BJ (cell line): ENCODE results near the gene TMED3. TPM values are rescaled to one million over a fixed set of nuclear protein-coding genes. Genes with fewer than 3 reads are reported as not detected.
A peak's percentile ranks its signal among the peaks of the same experiment; 100 is the strongest.

ENCODE experiments used
- CTCF ChIA-PET: fragments of 350-600 bp; formaldehyde crosslinking; extraction: SDS; loops from one replicate; lab custom pipeline; 2021; ENCODE audit warnings: antibody characterized with exemption, inconsistent platforms; lab: Yijun Ruan, JAX
- POLR2A ChIA-PET: fragments of 300-600 bp; sonication (Branson Sonifier 250); formaldehyde crosslinking; extraction: SDS; loops from one replicate; lab custom pipeline; 2021; ENCODE audit warnings: antibody characterized with exemption; lab: Charles Lee
- DNase-seq: peaks from one replicate; pipeline ENCODE4 v3.0.0-alpha.2; 2011; ENCODE audit warnings: low read depth
- H3K27me3 ChIP-seq: 2 replicates; pipeline ENCODE4 v1.6.0; 2011; ENCODE audit warnings: low read length; ENCODE audit not compliant: control insufficient read depth, insufficient read depth
- H3K36me3 ChIP-seq: 2 replicates; pipeline ENCODE4 v1.5.1; 2011; ENCODE audit warnings: low read length; ENCODE audit not compliant: control insufficient read depth, insufficient read depth
- H3K4me3 ChIP-seq: 2 replicates; pipeline ENCODE4 v1.5.1; 2011; ENCODE audit warnings: low read depth, mild to moderate bottlenecking, control low read depth, low read length
- polyA plus RNA-seq: library from polyadenylated mRNA; depleted of rRNA; stranded (reverse); fragments of >200 nt; gene quantifications from 2 replicates; pipeline ENCODE4 v1.2.3, GENCODE V29; 2011
- TF ChIP-seq, protein P1 (sequence below): IDR thresholded peaks from 2 replicates; pipeline ENCODE4 v1.5.1; 2011; ENCODE audit warnings: low read depth, mild to moderate bottlenecking, control low read depth, inconsistent platforms, low read length, moderate library complexity; ENCODE audit not compliant: insufficient read depth

Gene TMED3
- polyA plus RNA-seq, 1 experiment: 366 TPM

- Histone ChIP-seq H3K36me3 (peaks cover 5% of the 10 kb centered on the region), H3K27me3 (peaks cover 4% of the 10 kb centered on the region; the same call in 1 of the 2 replicates), H3K4me3 (no peak overlapping the region)
- DNase-seq: no peak
- CTCF ChIA-PET: interaction anchor here (0.6 kb wide), 1 partner anchor 18 kb away, joined by 3 read pairs; no protein-coding TSS in a partner anchor
- POLR2A ChIA-PET: no interaction called here
- TF ChIP-seq, protein P1, sequence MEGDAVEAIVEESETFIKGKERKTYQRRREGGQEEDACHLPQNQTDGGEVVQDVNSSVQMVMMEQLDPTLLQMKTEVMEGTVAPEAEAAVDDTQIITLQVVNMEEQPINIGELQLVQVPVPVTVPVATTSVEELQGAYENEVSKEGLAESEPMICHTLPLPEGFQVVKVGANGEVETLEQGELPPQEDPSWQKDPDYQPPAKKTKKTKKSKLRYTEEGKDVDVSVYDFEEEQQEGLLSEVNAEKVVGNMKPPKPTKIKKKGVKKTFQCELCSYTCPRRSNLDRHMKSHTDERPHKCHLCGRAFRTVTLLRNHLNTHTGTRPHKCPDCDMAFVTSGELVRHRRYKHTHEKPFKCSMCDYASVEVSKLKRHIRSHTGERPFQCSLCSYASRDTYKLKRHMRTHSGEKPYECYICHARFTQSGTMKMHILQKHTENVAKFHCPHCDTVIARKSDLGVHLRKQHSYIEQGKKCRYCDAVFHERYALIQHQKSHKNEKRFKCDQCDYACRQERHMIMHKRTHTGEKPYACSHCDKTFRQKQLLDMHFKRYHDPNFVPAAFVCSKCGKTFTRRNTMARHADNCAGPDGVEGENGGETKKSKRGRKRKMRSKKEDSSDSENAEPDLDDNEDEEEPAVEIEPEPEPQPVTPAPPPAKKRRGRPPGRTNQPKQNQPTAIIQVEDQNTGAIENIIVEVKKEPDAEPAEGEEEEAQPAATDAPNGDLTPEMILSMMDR: no peak
These were observed 2.0 kb upstream of the TMED3 start for GRCh38 chr15:79308874-79309273.

- POLR2A ChIA-PET: no interaction called here
- peaks cover 4% of the 10 kb centered on the region; the same call in 1 of the 2 replicates for H3K27me3 ChIP-seq
- CTCF ChIA-PET: interaction anchor here (1.2 to 1.6 kb wide), 2 partner anchors 10 to 13 kb away, joined by 3 to 5 read pairs; no protein-coding TSS in a partner anchor
- no peak for DNase-seq
- peaks cover 19% of the 10 kb centered on the region for H3K36me3 ChIP-seq
- TF ChIP-seq, protein P1: no peak
- H3K4me3 ChIP-seq: peak overlapping the region; percentile 88
These were observed 314 bp upstream of the TMED3 start for GRCh38 chr15:79310612-79310984.

DNA sequence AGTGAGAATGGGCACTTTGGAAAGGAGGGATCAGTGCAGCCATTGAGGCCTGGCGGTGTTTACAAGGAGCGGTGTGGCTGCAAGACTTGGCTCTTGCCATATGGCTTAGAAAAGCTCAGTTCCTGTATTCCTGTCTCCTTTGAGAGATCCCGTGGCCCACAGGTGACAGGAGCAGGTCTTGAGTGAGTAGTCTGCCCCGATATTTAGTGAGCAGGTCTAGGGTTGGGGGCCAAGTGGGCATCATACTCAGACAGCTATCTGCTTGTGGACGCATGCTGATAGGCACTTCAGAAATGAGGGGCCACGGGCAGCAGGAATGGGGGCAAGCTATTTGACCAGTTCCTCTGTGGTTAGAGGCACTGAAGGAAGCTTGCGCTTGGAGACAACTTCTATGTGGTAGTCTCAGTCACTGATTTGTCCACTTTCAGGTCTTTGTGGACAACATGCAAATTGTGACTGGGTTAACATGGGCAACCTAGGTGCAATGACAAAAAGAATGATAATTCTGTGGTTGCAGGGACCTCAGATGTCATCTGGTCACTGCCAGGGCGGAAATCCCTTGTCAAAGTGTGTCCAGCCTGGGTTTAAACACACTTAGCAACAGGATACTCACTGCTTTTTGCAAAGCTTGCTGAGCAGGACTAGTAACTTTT lies 1.1 kb downstream of the TMED3 start:
- peak overlapping the region; percentile 88 for H3K4me3 ChIP-seq
- TF ChIP-seq, protein P1: no peak
- CTCF ChIA-PET: interaction anchor here (0.6 to 1.4 kb wide), 3 partner anchors 10 to 225 kb away, joined by 3 to 4 read pairs (median 3); no protein-coding TSS in a partner anchor
- POLR2A ChIA-PET: no interaction called here
- H3K27me3 ChIP-seq: peaks cover 4% of the 10 kb centered on the region; the same call in 1 of the 2 replicates
- H3K36me3 ChIP-seq: peaks cover 27% of the 10 kb centered on the region
- no peak for DNase-seq

DNA sequence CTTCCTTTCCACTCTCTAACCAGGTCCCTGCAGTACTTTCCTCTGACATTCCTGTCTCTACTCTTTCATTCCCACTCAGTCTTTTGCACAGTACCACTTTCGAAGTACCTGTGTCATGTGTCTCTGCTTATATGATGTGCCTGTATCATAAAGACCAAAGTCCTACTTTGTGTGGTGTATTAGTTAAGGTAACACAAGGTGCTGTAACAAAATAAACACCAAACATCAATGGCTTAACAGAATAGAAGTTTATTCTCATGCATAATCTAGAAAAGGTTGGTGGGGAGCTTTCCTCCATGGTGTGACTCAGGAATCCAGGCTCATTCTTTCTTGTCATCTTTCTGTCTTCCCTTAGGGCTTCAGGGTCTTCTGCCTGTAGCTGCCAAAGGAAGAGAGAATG lies 3.3 kb downstream of the TMED3 start:
- TF ChIP-seq, protein P1: no peak
- Histone ChIP-seq H3K27me3 (no peaks in the 10 kb centered on the region; the same call in 1 of the 2 replicates), H3K4me3 (no peak overlapping the region), H3K36me3 (peaks cover 34% of the 10 kb centered on the region)
- CTCF ChIA-PET: interaction anchor here (1.7 kb wide), 1 partner anchor 9 kb away, joined by 4 read pairs; no protein-coding TSS in a partner anchor
- POLR2A ChIA-PET: no interaction called here
- no peak for DNase-seq

GRCh38 chr15:79314811-79315210 lies 3.9 kb downstream of the TMED3 start:
- Histone ChIP-seq H3K4me3 (no peak overlapping the region), H3K36me3 (peaks cover 35% of the 10 kb centered on the region), H3K27me3 (no peaks in the 10 kb centered on the region)
- DNase-seq: no peak
- POLR2A ChIA-PET: no interaction called here
- CTCF ChIA-PET: interaction anchor here (1.7 kb wide), 1 partner anchor 9 kb away, joined by 4 read pairs; no protein-coding TSS in a partner anchor
- TF ChIP-seq, protein P1: no peak
